Measurements from ENCODE around the gene OTUB1. TPM values are rescaled to one million over a fixed set of nuclear protein-coding genes. Genes with fewer than 3 reads are reported as not detected.

The OTUB1 gene
- polyA plus RNA-seq, result 79.5 TPM
- long read RNA-seq, donor 1, transcript OTUB1-209 (7 exons, 1,729 nt), result major isoform, 28 of 33 reads
- long read RNA-seq, donor 1, partial matches to known transcripts, result 0 of 33 reads
- long read RNA-seq, donor 1, other reads (novel, unspliced or antisense), result 0 of 33 reads
- long read RNA-seq, donor 2, transcript OTUB1-209 (7 exons, 1,729 nt), result major isoform, 65 of 74 reads
- long read RNA-seq, donor 2, transcript OTUB1-201 (6 exons, 2,493 nt), result minor isoform, 8 of 74 reads
- long read RNA-seq, donor 2, partial matches to known transcripts, result 0 of 74 reads
- long read RNA-seq, donor 2, other reads (novel, unspliced or antisense), result 0 of 74 reads
- long read RNA-seq, donor 3, result 0 reads
- long read RNA-seq, donor 4, transcript OTUB1-209 (7 exons, 1,729 nt), result major isoform, 15 of 16 reads
- long read RNA-seq, donor 4, partial matches to known transcripts, result 0 of 16 reads
- long read RNA-seq, donor 4, other reads (novel, unspliced or antisense), result 0 of 16 reads
- long read RNA-seq, donor 5, transcript OTUB1-209 (7 exons, 1,729 nt), result major isoform, 39 of 50 reads
- long read RNA-seq, donor 5, transcript OTUB1-201 (6 exons, 2,493 nt), result minor isoform, 8 of 50 reads
- long read RNA-seq, donor 5, partial matches to known transcripts, result 0 of 50 reads
- long read RNA-seq, donor 5, other reads (novel, unspliced or antisense), result 0 of 50 reads
- long read RNA-seq, donor 6, transcript OTUB1-201 (6 exons, 2,493 nt), result minor isoform, 7 of 80 reads
- long read RNA-seq, donor 6, transcript OTUB1-209 (7 exons, 1,729 nt), result major isoform, 54 of 80 reads
- long read RNA-seq, donor 6, partial matches to known transcripts, result 17 of 80 reads
- long read RNA-seq, donor 6, other reads (novel, unspliced or antisense), result 0 of 80 reads
- long read RNA-seq, donor 7, transcript OTUB1-201 (6 exons, 2,493 nt), result minor isoform, 6 of 23 reads
- long read RNA-seq, donor 7, transcript OTUB1-209 (7 exons, 1,729 nt), result major isoform, 17 of 23 reads
- long read RNA-seq, donor 7, partial matches to known transcripts, result 0 of 23 reads
- long read RNA-seq, donor 7, other reads (novel, unspliced or antisense), result 0 of 23 reads
- long read RNA-seq, donor 8, transcript OTUB1-201 (6 exons, 2,493 nt), result minor isoform, 14 of 102 reads
- long read RNA-seq, donor 8, transcript OTUB1-209 (7 exons, 1,729 nt), result major isoform, 87 of 102 reads
- long read RNA-seq, donor 8, partial matches to known transcripts, result 0 of 102 reads
- long read RNA-seq, donor 8, other reads (novel, unspliced or antisense), result 0 of 102 reads
- long read RNA-seq, donor 9, transcript OTUB1-209 (7 exons, 1,729 nt), result major isoform, 63 of 69 reads
- long read RNA-seq, donor 9, partial matches to known transcripts, result 0 of 69 reads
- long read RNA-seq, donor 9, other reads (novel, unspliced or antisense), result 0 of 69 reads
- long read RNA-seq, donor 10, transcript OTUB1-201 (6 exons, 2,493 nt), result minor isoform, 12 of 100 reads
- long read RNA-seq, donor 10, transcript OTUB1-209 (7 exons, 1,729 nt), result major isoform, 81 of 100 reads
- long read RNA-seq, donor 10, partial matches to known transcripts, result 0 of 100 reads
- long read RNA-seq, donor 10, other reads (novel, unspliced or antisense), result 6 of 100 reads
- long read RNA-seq, donor 11, transcript OTUB1-209 (7 exons, 1,729 nt), result major isoform, 37 of 41 reads
- long read RNA-seq, donor 11, partial matches to known transcripts, result 0 of 41 reads
- long read RNA-seq, donor 11, other reads (novel, unspliced or antisense), result 0 of 41 reads

- WGBS (ENCODE audit: insufficient coverage, low lambda C conversion rate), result no CpG with 5 or more reads among the region's 63 CpGs
- no peaks in the 10 kb centered on the region for H3K9me3 ChIP-seq (ENCODE audit: control insufficient read depth, low read depth, low read length)
- peak; percentile 89 to 92 for DNase-seq
- no peaks in the 10 kb centered on the region for H3K27me3 ChIP-seq (ENCODE audit: control insufficient read depth, insufficient read depth, low read length)
- H3K27ac ChIP-seq (ENCODE audit: low read length), result peak within 1 kb of the TSS; percentile 89
- peaks cover 11% of the 10 kb centered on the region for H3K4me1 ChIP-seq (ENCODE audit: control insufficient read depth, insufficient read depth, low read length)
- H3K4me3 ChIP-seq (ENCODE audit: low read length), result peak within 1 kb of the TSS; percentile 95
- peaks cover 27% of the 10 kb centered on the region for H3K36me3 ChIP-seq (ENCODE audit: control insufficient read depth, insufficient read depth, low read length)
Observed at GRCh38 chr11:63986156-63986931, at the start of gene OTUB1. OTUB1 (plus strand) TSS chr11:63986438; CDS start chr11:63986457, 19 bp downstream.

DNA sequence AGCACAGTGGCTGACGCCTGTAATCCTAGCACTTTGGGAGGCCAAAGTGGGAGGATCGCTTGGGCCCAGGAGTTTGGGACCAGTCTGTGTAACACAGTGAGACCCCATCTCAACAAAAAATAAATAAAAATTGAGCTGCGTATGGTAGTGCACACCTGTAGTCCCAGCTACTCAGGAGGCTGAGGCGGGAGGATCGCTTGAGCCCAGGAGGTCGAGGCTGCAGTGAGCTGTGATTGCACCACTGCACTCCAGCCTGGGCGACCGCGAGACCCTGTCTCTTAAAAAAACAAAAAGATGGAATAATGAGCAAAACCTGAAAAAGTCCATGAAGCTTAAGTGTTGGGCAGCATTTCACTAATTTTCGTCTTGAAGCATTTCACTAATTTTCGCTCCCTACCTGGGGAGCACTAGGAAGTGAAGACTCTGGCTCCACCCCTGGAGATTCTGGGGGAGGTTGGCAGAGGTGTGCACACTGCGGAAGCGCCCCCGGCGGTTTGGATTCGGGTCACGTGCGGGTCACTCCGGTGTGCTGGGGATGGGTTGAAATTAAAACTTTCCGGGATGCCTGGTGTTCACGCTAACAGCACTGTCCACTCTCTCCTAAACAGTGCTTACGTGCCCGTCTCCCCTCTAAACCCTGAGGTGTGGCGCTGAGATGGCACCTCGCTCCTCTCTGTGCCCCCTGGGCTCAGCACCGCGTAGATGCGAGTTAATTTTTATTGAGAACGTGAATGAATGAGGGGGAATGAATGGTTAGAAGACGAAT, 48.3 kb upstream of the OTUB1 start:
- Histone ChIP-seq H3K27ac (ENCODE audit: low read length) (peak overlapping the region; percentile 46), H3K4me3 (ENCODE audit: low read length) (peak overlapping the region; percentile 45), H3K36me3 (ENCODE audit: control insufficient read depth, insufficient read depth, low read length) (no peaks in the 10 kb centered on the region), H3K4me1 (ENCODE audit: control insufficient read depth, insufficient read depth, low read length) (peaks cover 7% of the 10 kb centered on the region), H3K27me3 (ENCODE audit: control insufficient read depth, insufficient read depth, low read length) (no peaks in the 10 kb centered on the region), H3K9me3 (ENCODE audit: control insufficient read depth, low read depth, low read length) (no peaks in the 10 kb centered on the region)
- WGBS (ENCODE audit: insufficient coverage, low lambda C conversion rate), result 24% methylated on average over 5 of the region's 30 CpGs
- no peak for DNase-seq

- Histone ChIP-seq H3K4me1 (ENCODE audit: control insufficient read depth, insufficient read depth, low read length) (peaks cover 13% of the 10 kb centered on the region), H3K27ac (ENCODE audit: low read length) (peak within 1 kb of the TSS; percentile 49), H3K4me3 (ENCODE audit: low read length) (peak within 1 kb of the TSS; percentile 63), H3K27me3 (ENCODE audit: control insufficient read depth, insufficient read depth, low read length) (no peaks in the 10 kb centered on the region), H3K9me3 (ENCODE audit: control insufficient read depth, low read depth, low read length) (no peaks in the 10 kb centered on the region), H3K36me3 (ENCODE audit: control insufficient read depth, insufficient read depth, low read length) (no peaks in the 10 kb centered on the region)
- no CpG with 5 or more reads among the region's 92 CpGs for WGBS (ENCODE audit: insufficient coverage, low lambda C conversion rate)
- DNase-seq, result peak; percentile 98 to 99
Observed at GRCh38 chr11:63938479-63939396, 47.5 kb upstream of the OTUB1 start, which contains the start of gene NAA40. NAA40 (plus strand) TSS chr11:63939002; CDS start chr11:63939097, 95 bp downstream.

GRCh38 chr11:63939397-63939891, 46.8 kb upstream of the OTUB1 start:
- no CpG with 5 or more reads among the region's 26 CpGs for WGBS (ENCODE audit: insufficient coverage, low lambda C conversion rate)
- DNase-seq, result peak in 1 of 2 donors; percentile 63
- H3K27ac ChIP-seq (ENCODE audit: low read length), result peak overlapping the region; percentile 49
- no peaks in the 10 kb centered on the region for H3K27me3 ChIP-seq (ENCODE audit: control insufficient read depth, insufficient read depth, low read length)
- H3K36me3 ChIP-seq (ENCODE audit: control insufficient read depth, insufficient read depth, low read length), result no peaks in the 10 kb centered on the region
- peaks cover 13% of the 10 kb centered on the region for H3K4me1 ChIP-seq (ENCODE audit: control insufficient read depth, insufficient read depth, low read length)
- no peaks in the 10 kb centered on the region for H3K9me3 ChIP-seq (ENCODE audit: control insufficient read depth, low read depth, low read length)
- peak overlapping the region; percentile 63 for H3K4me3 ChIP-seq (ENCODE audit: low read length)

GRCh38 chr11:63940786-63941185, 45.5 kb upstream of the OTUB1 start:
- no peak for DNase-seq
- peaks cover 22% of the 10 kb centered on the region for H3K4me1 ChIP-seq (ENCODE audit: control insufficient read depth, insufficient read depth, low read length)
- H3K9me3 ChIP-seq (ENCODE audit: control insufficient read depth, low read depth, low read length), result no peaks in the 10 kb centered on the region
- no peaks in the 10 kb centered on the region for H3K36me3 ChIP-seq (ENCODE audit: control insufficient read depth, insufficient read depth, low read length)
- H3K4me3 ChIP-seq (ENCODE audit: low read length), result no peak overlapping the region
- H3K27me3 ChIP-seq (ENCODE audit: control insufficient read depth, insufficient read depth, low read length), result no peaks in the 10 kb centered on the region
- no peak overlapping the region for H3K27ac ChIP-seq (ENCODE audit: low read length)
- 100% methylated on average over 2 of the region's 6 CpGs for WGBS (ENCODE audit: insufficient coverage, low lambda C conversion rate)

DNA sequence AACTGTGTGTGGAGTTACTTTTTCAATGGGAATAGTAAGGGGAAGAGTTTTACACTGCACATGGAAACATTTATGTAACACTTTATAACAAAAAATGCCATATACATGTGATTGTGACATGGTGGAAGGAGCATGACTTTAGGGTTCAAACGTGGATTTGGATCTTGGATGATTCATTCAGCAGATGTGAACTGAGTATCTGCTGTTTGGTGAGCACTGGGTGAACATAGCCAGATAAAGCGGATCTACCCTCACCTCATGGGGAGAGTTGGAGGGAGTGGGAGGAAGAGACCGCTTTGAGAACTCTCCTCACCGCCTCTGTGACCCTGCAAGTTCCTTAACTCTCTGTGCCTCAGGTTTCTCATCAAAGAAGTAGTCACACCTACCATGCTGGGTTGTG, 44.3 kb upstream of the OTUB1 start:
- no peak overlapping the region for H3K27ac ChIP-seq (ENCODE audit: low read length)
- peaks cover 10% of the 10 kb centered on the region for H3K36me3 ChIP-seq (ENCODE audit: control insufficient read depth, insufficient read depth, low read length)
- peaks cover 22% of the 10 kb centered on the region for H3K4me1 ChIP-seq (ENCODE audit: control insufficient read depth, insufficient read depth, low read length)
- H3K9me3 ChIP-seq (ENCODE audit: control insufficient read depth, low read depth, low read length), result no peaks in the 10 kb centered on the region
- DNase-seq, result no peak
- no peak overlapping the region for H3K4me3 ChIP-seq (ENCODE audit: low read length)
- no peaks in the 10 kb centered on the region for H3K27me3 ChIP-seq (ENCODE audit: control insufficient read depth, insufficient read depth, low read length)
- WGBS (ENCODE audit: insufficient coverage, low lambda C conversion rate), result 100% methylated on average over 1 of the region's 4 CpGs

DNA sequence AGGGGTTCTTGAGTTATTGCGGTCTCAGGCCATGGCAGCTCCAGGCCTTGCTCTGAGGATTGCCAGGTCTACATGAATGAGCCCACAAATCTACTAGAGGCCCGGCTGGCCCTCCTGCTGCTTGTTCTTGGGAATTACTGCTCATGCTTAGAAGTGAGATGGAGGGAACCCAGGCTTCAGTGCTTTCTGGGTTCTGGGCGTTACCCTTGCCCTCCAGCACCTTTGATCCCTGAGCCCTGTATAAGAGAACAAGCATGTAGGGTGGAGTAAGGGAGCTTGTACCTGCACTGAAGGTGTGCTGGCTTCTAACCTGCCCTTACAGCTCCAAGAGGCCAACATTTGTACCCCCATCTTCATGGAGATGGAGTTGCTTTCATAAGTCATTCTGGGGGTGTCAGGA, 43.4 kb upstream of the OTUB1 start:
- H3K27me3 ChIP-seq (ENCODE audit: control insufficient read depth, insufficient read depth, low read length), result no peaks in the 10 kb centered on the region
- DNase-seq, result peak; percentile 27 to 48
- peaks cover 17% of the 10 kb centered on the region for H3K36me3 ChIP-seq (ENCODE audit: control insufficient read depth, insufficient read depth, low read length)
- no peak overlapping the region for H3K27ac ChIP-seq (ENCODE audit: low read length)
- H3K4me1 ChIP-seq (ENCODE audit: control insufficient read depth, insufficient read depth, low read length), result peaks cover 22% of the 10 kb centered on the region
- no peaks in the 10 kb centered on the region for H3K9me3 ChIP-seq (ENCODE audit: control insufficient read depth, low read depth, low read length)
- H3K4me3 ChIP-seq (ENCODE audit: low read length), result no peak overlapping the region
- no CpG with 5 or more reads among the region's 3 CpGs for WGBS (ENCODE audit: insufficient coverage, low lambda C conversion rate)

DNA sequence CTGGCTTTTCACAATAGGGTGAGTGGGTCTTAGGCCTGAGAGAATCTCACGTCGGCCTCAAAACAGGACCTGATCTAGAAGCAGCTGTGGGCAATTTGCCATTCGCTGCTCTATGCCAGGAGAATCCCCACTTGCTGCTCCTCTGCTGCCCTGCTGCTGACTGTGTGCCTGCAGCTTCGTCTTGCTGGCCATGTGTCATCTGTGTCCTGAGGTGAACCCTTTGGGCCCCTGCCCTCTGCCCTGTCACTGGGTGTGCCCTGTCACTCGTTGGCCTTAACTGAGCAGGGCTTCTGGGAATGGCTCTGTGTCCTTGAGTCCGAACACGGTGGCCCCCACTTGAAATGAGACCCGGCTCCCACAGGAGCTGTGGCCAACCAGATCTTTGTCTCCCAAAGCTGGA, 41.3 kb upstream of the OTUB1 start:
- Histone ChIP-seq H3K36me3 (ENCODE audit: control insufficient read depth, insufficient read depth, low read length) (peaks cover 24% of the 10 kb centered on the region), H3K27me3 (ENCODE audit: control insufficient read depth, insufficient read depth, low read length) (no peaks in the 10 kb centered on the region), H3K4me3 (ENCODE audit: low read length) (no peak overlapping the region), H3K4me1 (ENCODE audit: control insufficient read depth, insufficient read depth, low read length) (peaks cover 22% of the 10 kb centered on the region), H3K9me3 (ENCODE audit: control insufficient read depth, low read depth, low read length) (no peaks in the 10 kb centered on the region), H3K27ac (ENCODE audit: low read length) (peak overlapping the region; percentile 14)
- WGBS (ENCODE audit: insufficient coverage, low lambda C conversion rate), result no CpG with 5 or more reads among the region's 8 CpGs
- peak; percentile 33 to 63 for DNase-seq

Measured in large intestine (tissue), 12 donors.